Measurements from ENCODE around the gene MACROD1.
"Not testable (repeated sequence)": the region's sequence is repeated elsewhere in the genome, so short reads cannot be mapped to it uniquely, and the experiment has no call there.

The MACROD1 gene

GRCh38 chr11:63973912-63974258 is 192.0 kb downstream of the MACROD1 start:
- not testable (repeated sequence) for DNase-seq; H3K9me3 ChIP-seq (ENCODE audit: control insufficient read depth, low read length); H3K27me3 ChIP-seq (replicated peaks; ENCODE audit: control insufficient read depth, insufficient read depth, low read length, poor library complexity, severe bottlenecking); H3K27ac ChIP-seq (ENCODE audit: insufficient read depth, low read length, poor library complexity, severe bottlenecking); H3K36me3 ChIP-seq (ENCODE audit: control insufficient read depth, insufficient read depth, low read length)
- Histone ChIP-seq H3K4me3 (ENCODE audit: insufficient read depth, low read depth, low read length, poor library complexity, severe bottlenecking) (peak overlapping the region; percentile 100), H3K4me1 (ENCODE audit: control insufficient read depth, insufficient read depth, low read length, poor library complexity, severe bottlenecking) (peaks cover 11% of the 10 kb centered on the region)

GRCh38 chr11:63970902-63971301 is 195.0 kb downstream of the MACROD1 start:
- H3K27ac ChIP-seq (ENCODE audit: insufficient read depth, low read length, poor library complexity, severe bottlenecking), result no peak overlapping the region
- no peak for DNase-seq

GRCh38 chr11:63969461-63969860 is 196.5 kb downstream of the MACROD1 start:
- no peak overlapping the region for H3K4me3 ChIP-seq (ENCODE audit: insufficient read depth, low read depth, low read length, poor library complexity, severe bottlenecking)
- H3K27me3 ChIP-seq (replicated peaks; ENCODE audit: control insufficient read depth, insufficient read depth, low read length, poor library complexity, severe bottlenecking), result no peaks in the 10 kb centered on the region
- H3K27ac ChIP-seq (ENCODE audit: insufficient read depth, low read length, poor library complexity, severe bottlenecking), result no peak overlapping the region
- H3K36me3 ChIP-seq (ENCODE audit: control insufficient read depth, insufficient read depth, low read length), result peaks cover under 1% of the 10 kb centered on the region
- no peaks in the 10 kb centered on the region for H3K4me1 ChIP-seq (ENCODE audit: control insufficient read depth, insufficient read depth, low read length, poor library complexity, severe bottlenecking)
- H3K9me3 ChIP-seq (ENCODE audit: control insufficient read depth, low read length), result no peaks in the 10 kb centered on the region
- no peak for DNase-seq

More at GRCh38 chr11:63970902-63971301, 195.0 kb downstream of the MACROD1 start:
- Histone ChIP-seq H3K36me3 (ENCODE audit: control insufficient read depth, insufficient read depth, low read length) (peaks cover 2% of the 10 kb centered on the region), H3K9me3 (ENCODE audit: control insufficient read depth, low read length) (no peaks in the 10 kb centered on the region), H3K4me3 (ENCODE audit: insufficient read depth, low read depth, low read length, poor library complexity, severe bottlenecking) (no peak overlapping the region), H3K27me3 (replicated peaks; ENCODE audit: control insufficient read depth, insufficient read depth, low read length, poor library complexity, severe bottlenecking) (no peaks in the 10 kb centered on the region), H3K4me1 (ENCODE audit: control insufficient read depth, insufficient read depth, low read length, poor library complexity, severe bottlenecking) (peaks cover 5% of the 10 kb centered on the region)

GRCh38 chr11:63966444-63966843 is 199.5 kb downstream of the MACROD1 start:
- DNase-seq, result no peak
- Histone ChIP-seq H3K27ac (ENCODE audit: insufficient read depth, low read length, poor library complexity, severe bottlenecking) (no peak overlapping the region), H3K27me3 (replicated peaks; ENCODE audit: control insufficient read depth, insufficient read depth, low read length, poor library complexity, severe bottlenecking) (no peaks in the 10 kb centered on the region), H3K4me3 (ENCODE audit: insufficient read depth, low read depth, low read length, poor library complexity, severe bottlenecking) (no peak overlapping the region), H3K9me3 (ENCODE audit: control insufficient read depth, low read length) (no peaks in the 10 kb centered on the region), H3K36me3 (ENCODE audit: control insufficient read depth, insufficient read depth, low read length) (no peaks in the 10 kb centered on the region), H3K4me1 (ENCODE audit: control insufficient read depth, insufficient read depth, low read length, poor library complexity, severe bottlenecking) (peaks cover 4% of the 10 kb centered on the region)

GRCh38 chr11:63963895-63964294 is 202.0 kb downstream of the MACROD1 start:
- not testable (repeated sequence) for H3K9me3 ChIP-seq (ENCODE audit: control insufficient read depth, low read length); H3K4me1 ChIP-seq (ENCODE audit: control insufficient read depth, insufficient read depth, low read length, poor library complexity, severe bottlenecking); H3K27ac ChIP-seq (ENCODE audit: insufficient read depth, low read length, poor library complexity, severe bottlenecking); DNase-seq; H3K4me3 ChIP-seq (ENCODE audit: insufficient read depth, low read depth, low read length, poor library complexity, severe bottlenecking); H3K36me3 ChIP-seq (ENCODE audit: control insufficient read depth, insufficient read depth, low read length); H3K27me3 ChIP-seq (replicated peaks; ENCODE audit: control insufficient read depth, insufficient read depth, low read length, poor library complexity, severe bottlenecking)

- DNase-seq, result no peak
Measured at GRCh38 chr11:63961608-63962412, 204.1 kb downstream of the MACROD1 start.

GRCh38 chr11:63958008-63958407 is 207.9 kb downstream of the MACROD1 start:
- H3K36me3 ChIP-seq (ENCODE audit: control insufficient read depth, insufficient read depth, low read length), result peaks cover 14% of the 10 kb centered on the region
- no peaks in the 10 kb centered on the region for H3K9me3 ChIP-seq (ENCODE audit: control insufficient read depth, low read length)

More at GRCh38 chr11:63961608-63962412, 204.1 kb downstream of the MACROD1 start:
- H3K4me1 ChIP-seq (ENCODE audit: control insufficient read depth, insufficient read depth, low read length, poor library complexity, severe bottlenecking), result peaks cover 7% of the 10 kb centered on the region
- no peak overlapping the region for H3K4me3 ChIP-seq (ENCODE audit: insufficient read depth, low read depth, low read length, poor library complexity, severe bottlenecking)
- H3K36me3 ChIP-seq (ENCODE audit: control insufficient read depth, insufficient read depth, low read length), result no peaks in the 10 kb centered on the region
- H3K9me3 ChIP-seq (ENCODE audit: control insufficient read depth, low read length), result no peaks in the 10 kb centered on the region
- no peak overlapping the region for H3K27ac ChIP-seq (ENCODE audit: insufficient read depth, low read length, poor library complexity, severe bottlenecking)
- H3K27me3 ChIP-seq (replicated peaks; ENCODE audit: control insufficient read depth, insufficient read depth, low read length, poor library complexity, severe bottlenecking), result no peaks in the 10 kb centered on the region

GRCh38 chr11:63952570-63952969 is 213.3 kb downstream of the MACROD1 start:
- DNase-seq, result no peak
- Histone ChIP-seq H3K36me3 (ENCODE audit: control insufficient read depth, insufficient read depth, low read length) (peaks cover 16% of the 10 kb centered on the region), H3K4me3 (ENCODE audit: insufficient read depth, low read depth, low read length, poor library complexity, severe bottlenecking) (no peak overlapping the region), H3K4me1 (ENCODE audit: control insufficient read depth, insufficient read depth, low read length, poor library complexity, severe bottlenecking) (peaks cover 8% of the 10 kb centered on the region), H3K9me3 (ENCODE audit: control insufficient read depth, low read length) (no peaks in the 10 kb centered on the region), H3K27ac (ENCODE audit: insufficient read depth, low read length, poor library complexity, severe bottlenecking) (no peak overlapping the region), H3K27me3 (replicated peaks; ENCODE audit: control insufficient read depth, insufficient read depth, low read length, poor library complexity, severe bottlenecking) (no peaks in the 10 kb centered on the region)

More at GRCh38 chr11:63958008-63958407, 207.9 kb downstream of the MACROD1 start:
- Histone ChIP-seq H3K4me3 (ENCODE audit: insufficient read depth, low read depth, low read length, poor library complexity, severe bottlenecking) (no peak overlapping the region), H3K27ac (ENCODE audit: insufficient read depth, low read length, poor library complexity, severe bottlenecking) (no peak overlapping the region), H3K27me3 (replicated peaks; ENCODE audit: control insufficient read depth, insufficient read depth, low read length, poor library complexity, severe bottlenecking) (no peaks in the 10 kb centered on the region), H3K4me1 (ENCODE audit: control insufficient read depth, insufficient read depth, low read length, poor library complexity, severe bottlenecking) (peaks cover 7% of the 10 kb centered on the region)
- no peak for DNase-seq

- no peak overlapping the region for H3K27ac ChIP-seq (ENCODE audit: insufficient read depth, low read length, poor library complexity, severe bottlenecking)
- H3K27me3 ChIP-seq (replicated peaks; ENCODE audit: control insufficient read depth, insufficient read depth, low read length, poor library complexity, severe bottlenecking), result no peaks in the 10 kb centered on the region
- peaks cover 16% of the 10 kb centered on the region for H3K36me3 ChIP-seq (ENCODE audit: control insufficient read depth, insufficient read depth, low read length)
- no peak for DNase-seq
- peaks cover 8% of the 10 kb centered on the region for H3K4me1 ChIP-seq (ENCODE audit: control insufficient read depth, insufficient read depth, low read length, poor library complexity, severe bottlenecking)
- no peak overlapping the region for H3K4me3 ChIP-seq (ENCODE audit: insufficient read depth, low read depth, low read length, poor library complexity, severe bottlenecking)
- H3K9me3 ChIP-seq (ENCODE audit: control insufficient read depth, low read length), result no peaks in the 10 kb centered on the region
Measured at GRCh38 chr11:63951779-63952536, 214.0 kb downstream of the MACROD1 start.

Data from effector memory CD4-positive, alpha-beta T cell (primary cell).